GM21576 (cell line): Measurements from ENCODE around the gene KLLN.
"Not testable (repeated sequence)": the region's sequence is repeated elsewhere in the genome, so short reads cannot be mapped to it uniquely, and the experiment has no call there.

ENCODE experiments used
- ATAC-seq: cut with Tn5 transposase; IDR thresholded peaks from one replicate; pipeline ENCODE4 v1.9.1; 2021; ENCODE audit warnings: mild to moderate bottlenecking, moderate library complexity; ENCODE audit not compliant: unreplicated experiment

Gene KLLN

GRCh38 chr10:87863053-87863943 lies at the start of gene KLLN, which contains the start of gene PTEN:
KLLN (minus strand) TSS chr10:87863533; CDS start chr10:87862487, 1,046 bp downstream.
PTEN (plus strand) TSS chr10:87863625; CDS start chr10:87864470, 845 bp downstream.
- peak; percentile 27 for ATAC-seq

GRCh38 chr10:87903396-87903795 lies 40.1 kb upstream of the KLLN start:
- ATAC-seq = not testable (repeated sequence)

GRCh38 chr10:87897957-87898356 lies 34.6 kb upstream of the KLLN start:
- not testable (repeated sequence) for ATAC-seq

- ATAC-seq = no peak
These were observed 32.9 kb upstream of the KLLN start for GRCh38 chr10:87896216-87896615.

GRCh38 chr10:87895430-87895829 lies 32.1 kb upstream of the KLLN start:
- ATAC-seq = no peak

GRCh38 chr10:87887548-87888289 lies 24.4 kb upstream of the KLLN start:
- ATAC-seq = no peak

- no peak for ATAC-seq
These were observed 23.8 kb upstream of the KLLN start for GRCh38 chr10:87887146-87887545.

GRCh38 chr10:87886635-87887034 lies 23.3 kb upstream of the KLLN start:
- no peak for ATAC-seq

- ATAC-seq = no peak
These were observed 19.4 kb upstream of the KLLN start for GRCh38 chr10:87882555-87883294.

- not testable (repeated sequence) for ATAC-seq
These were observed 18.2 kb upstream of the KLLN start for GRCh38 chr10:87881373-87882059.

- ATAC-seq = no peak
These were observed 17.0 kb upstream of the KLLN start for GRCh38 chr10:87880336-87880735.

GRCh38 chr10:87878664-87879459 lies 15.5 kb upstream of the KLLN start:
- ATAC-seq = no peak

- ATAC-seq = no peak
These were observed 12.7 kb upstream of the KLLN start for GRCh38 chr10:87875929-87876571.

GRCh38 chr10:87873656-87874055 lies 10.3 kb upstream of the KLLN start:
- ATAC-seq = no peak

GRCh38 chr10:87872828-87873227 lies 9.5 kb upstream of the KLLN start:
- ATAC-seq = no peak

- ATAC-seq = no peak
These were observed 6.6 kb upstream of the KLLN start for GRCh38 chr10:87869773-87870551.

GRCh38 chr10:87869139-87869538 lies 5.8 kb upstream of the KLLN start:
- ATAC-seq = not testable (repeated sequence)

- no peak for ATAC-seq
These were observed 4.9 kb upstream of the KLLN start for GRCh38 chr10:87868277-87868676.
